Measurements from ENCODE around the gene RALGAPB.

RALGAPB gene

DNA sequence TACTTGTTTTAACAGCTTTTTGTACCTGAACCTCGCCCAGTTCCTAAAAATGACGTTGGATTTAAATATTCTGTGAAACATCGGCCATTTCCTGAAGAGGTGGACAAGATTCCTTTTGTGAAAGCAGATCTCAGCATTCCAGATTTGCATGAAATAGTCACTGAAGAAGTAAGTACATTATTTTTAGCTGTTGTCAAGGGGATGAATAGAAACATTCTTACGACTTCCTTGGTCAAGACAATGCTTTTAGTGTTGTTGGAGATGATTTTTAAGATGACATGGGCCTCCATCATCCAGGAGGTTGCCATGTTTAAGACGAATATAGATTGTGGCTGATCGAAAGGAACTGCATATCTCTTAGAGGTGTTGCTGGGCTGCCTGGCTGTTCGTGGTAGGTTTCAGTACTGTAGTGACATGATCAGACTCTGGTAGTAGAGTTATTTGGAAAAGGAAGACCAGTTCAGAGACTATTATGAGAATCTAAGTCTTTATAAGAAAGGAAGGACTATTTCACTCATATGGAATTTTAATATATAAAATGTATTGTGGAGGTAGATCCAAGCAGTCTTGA lies 78.5 kb downstream of the RALGAPB start:
- DNase-seq, result no peak

DNA sequence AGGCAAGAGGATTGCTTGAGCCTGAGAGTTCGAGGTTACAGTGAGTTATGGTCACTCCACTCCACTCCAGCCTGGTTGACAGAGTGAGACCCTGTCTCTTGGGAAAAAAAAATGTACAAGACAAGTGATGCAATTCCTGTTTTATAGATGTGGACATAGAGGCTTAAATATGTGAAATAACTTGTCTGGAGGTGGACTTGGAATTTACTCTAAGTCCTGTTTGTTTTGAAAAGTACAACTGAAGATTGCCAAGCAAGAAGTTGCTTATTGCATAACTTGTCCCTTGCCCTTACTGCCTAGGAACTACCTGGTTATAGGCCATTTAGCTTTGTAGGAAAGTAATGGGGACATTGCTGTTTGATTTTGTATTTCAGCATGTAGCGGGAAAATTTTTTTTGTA lies 82.3 kb downstream of the RALGAPB start:
- no peak for DNase-seq

DNA sequence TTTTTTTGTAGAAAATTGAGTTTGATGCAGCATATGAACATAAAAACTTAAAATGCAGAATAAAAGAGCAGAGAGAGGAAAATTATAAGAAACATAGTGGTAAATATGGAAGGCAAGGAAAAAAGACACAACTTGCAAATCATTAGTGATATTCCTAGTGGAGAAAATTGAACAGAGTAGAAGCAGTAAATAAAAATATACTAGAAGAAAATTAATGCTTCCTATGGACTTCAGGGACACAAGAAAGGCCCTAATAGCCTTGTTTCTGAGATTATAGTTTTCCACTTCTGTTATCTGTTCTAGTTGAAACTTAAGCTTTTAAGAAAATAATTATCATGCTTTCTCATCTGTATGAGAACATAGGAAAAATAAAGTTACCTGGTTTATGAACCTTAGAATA lies 82.8 kb downstream of the RALGAPB start:
- no peak for DNase-seq

DNA sequence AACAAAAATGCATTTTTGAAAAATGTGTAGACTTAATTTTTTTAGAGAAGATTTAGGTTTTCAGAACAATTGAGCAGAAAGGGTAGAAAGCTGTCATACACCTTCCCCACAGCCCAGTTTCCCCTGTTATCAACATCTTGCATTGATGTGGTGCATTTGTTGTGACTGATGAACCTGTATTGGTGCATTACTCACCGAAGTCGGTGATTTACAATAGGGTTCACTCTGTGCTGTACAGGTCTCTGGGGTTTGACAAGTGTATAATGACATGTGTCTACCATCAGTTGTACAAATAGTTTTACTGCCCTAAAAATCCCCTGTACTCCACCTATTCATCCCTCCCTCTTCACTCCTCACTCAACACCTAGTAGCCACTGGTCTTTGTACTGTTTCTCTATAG lies 84.5 kb downstream of the RALGAPB start:
- no peak for DNase-seq

DNA sequence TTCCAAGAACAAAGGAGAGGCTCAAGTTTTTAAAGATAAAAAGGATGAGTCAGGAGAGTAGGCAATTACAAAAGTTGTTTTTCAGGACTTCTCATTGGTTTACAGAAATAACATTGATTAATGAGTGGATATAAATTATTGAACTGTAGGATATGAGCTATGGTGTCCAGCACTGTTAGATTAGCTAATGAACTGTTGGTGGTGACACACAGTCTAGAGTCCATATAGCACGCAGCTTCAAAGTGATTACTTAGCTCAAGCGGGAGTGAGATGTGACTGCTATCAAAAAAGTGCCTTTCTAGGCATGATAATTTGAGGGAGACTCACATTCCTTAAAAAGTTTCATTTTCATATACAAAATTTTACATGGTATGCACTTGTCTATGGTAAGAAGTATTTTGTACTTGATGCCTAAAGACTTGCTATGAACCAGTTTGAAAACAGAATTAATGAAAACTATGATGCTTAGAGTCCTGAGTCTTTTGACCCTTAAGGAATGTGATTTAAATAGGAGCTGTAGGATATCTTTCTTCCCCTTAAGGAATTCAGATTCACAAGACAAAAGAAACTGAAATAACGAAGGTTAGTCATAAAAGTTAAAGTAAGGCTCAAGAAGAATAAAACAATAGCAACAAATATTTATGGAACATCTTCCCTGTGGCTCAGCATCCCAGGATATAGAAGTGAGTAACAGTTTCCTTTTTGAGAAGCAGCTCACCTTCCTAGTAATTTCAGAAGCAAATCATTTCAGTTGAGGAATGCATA lies 86.1 kb downstream of the RALGAPB start:
- DNase-seq, result no peak

DNA sequence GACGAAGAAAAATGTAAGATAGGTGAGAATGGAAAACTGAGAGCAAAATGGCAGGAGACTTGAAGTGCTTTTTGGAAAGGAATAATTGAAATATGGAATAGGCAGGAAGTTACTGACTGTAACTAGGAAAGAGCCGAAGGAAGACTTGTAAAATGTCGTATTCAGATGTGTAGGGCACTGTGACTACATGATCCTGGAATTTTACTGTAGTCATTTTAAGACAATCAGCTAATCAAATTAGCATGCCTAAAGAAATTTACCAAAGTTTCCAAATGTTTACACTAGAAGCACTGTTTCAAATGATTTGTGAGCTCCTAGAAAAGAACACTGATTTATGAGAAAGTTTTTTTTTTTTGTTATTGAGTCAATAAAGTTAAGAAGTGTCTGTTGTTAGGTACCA lies 87.1 kb downstream of the RALGAPB start:
- no peak for DNase-seq

DNA sequence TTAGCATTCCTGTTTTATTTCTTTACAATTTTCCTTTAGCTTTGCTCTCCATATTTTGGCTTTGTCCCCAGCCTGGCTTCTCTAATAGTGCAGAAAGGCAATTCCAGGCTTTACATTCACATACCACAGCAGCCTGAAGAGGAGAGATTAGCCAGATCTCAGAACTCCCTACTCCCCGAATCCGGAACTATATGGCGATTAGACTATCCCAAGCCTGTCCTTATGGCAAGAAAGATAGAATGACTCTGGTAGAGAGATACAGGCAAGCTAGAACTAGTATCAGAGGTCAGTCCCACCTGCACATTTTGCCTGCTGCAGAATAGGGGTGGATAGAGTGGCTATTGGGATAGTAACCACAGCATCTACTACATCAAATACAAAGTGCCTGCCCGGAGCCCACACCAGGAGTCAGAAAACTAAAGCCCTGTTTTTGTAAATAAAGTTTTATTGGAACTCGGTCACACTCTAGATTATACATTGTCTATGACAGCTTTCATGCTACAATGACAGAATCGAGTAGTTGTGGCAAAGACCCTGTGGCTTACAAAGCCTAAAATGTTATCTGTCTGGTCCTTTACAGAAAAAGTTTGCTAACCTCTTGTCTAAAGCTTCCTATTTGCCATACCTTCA lies 91.3 kb downstream of the RALGAPB start:
- no peak for DNase-seq

DNA sequence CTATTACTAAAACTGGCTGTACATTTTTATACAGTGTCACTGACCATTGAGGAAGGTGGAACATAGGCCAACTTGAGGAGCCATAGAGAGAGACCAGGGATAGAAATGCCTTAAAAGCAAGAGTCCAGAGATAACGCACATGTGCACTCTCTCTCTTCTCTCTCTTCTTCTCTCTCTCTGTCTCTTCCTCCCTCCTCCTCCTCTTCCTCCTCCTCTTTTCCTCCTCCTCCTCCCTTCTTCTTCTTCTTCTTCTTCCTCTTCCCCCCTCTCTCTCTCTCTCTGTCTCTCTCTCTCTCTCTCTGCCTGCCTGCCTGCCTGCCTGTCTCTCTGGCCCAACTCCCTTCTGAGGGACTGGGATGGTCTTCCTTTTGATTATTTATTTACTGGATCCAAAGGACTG lies 92.0 kb downstream of the RALGAPB start:
- DNase-seq, result no peak

DNA sequence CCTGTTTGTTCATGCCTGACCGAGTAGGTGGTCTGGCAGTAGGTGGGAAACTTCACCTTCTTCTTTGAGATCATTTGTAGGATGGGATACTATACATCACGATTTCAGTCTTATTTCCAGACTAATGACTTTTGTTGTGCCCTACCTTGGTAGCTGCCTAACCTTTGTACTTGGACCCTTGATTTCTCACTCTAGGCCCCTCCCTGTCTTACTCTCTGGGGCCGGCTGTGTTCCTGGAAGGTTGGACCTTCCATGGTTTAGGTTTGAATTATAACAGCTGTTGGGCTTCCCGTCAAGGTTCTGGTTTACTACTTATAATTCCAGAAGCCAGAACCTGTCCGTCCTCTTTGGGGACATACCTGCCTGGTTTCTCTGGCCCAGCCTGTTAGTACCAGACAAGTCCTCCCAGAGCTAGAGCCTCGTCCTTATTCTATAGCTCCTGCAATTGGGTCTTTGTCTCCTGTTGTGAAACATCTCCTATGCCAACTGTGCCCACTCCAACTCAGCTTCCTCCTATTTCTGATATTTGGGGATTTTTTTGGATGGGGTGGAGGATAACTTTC lies 93.5 kb downstream of the RALGAPB start:
- no peak for DNase-seq

DNA sequence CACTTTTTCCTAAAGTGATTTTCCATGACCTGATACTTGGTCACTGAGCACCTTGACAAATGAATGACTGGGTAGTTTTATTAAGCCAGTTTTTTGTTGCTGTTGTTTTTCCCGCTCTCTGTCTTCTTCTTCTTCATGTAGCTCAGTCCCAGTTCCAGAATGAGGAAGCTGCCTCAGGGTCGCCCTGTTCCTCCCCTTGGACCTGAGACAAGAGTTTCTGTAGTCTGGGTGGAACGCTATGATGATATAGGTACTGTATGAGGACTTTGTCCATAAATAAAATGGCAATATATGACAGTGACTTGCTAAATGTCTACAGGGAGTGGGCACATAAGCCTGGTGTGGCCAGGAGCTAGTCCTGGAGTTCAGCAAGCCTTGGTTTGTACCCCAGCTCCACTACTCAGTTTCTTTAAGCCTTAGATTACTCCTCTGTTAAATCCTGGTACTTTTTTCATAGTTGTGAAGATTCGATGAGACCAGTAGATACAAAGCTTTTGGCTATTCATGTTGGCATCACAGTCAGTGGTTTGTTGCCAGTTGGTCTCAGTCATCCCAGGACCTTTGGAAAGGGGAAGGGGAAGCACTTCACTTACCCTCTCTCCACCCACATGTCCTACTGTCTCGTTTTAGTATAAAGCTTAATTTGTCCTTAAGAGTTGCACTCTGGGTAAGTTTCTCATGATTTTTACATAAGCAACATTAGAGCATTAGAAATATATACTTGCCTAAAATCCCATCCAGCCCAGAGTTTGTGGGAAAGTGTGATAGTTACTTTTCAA lies 97.3 kb downstream of the RALGAPB start:
- DNase-seq, result no peak

DNA sequence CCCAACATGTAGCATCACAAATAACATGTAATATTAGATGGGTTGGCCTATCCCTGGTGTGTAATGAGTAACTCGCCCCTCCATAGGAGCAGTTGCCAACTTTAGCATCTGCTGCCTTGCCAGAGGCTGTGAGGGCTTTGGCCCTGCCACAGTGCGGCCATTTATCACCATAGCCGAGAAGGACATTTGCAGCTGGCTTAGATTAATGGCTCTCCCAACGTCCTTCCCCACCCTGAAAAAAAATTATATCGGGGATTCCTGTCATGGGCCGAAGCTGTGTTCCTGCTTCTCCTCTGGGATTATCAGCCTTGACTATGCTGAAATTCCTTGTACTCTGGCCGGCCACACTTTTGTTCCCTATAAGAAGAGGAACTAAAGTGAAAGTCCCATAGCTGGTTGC lies 100.8 kb downstream of the RALGAPB start:
- DNase-seq, result no peak

DNA sequence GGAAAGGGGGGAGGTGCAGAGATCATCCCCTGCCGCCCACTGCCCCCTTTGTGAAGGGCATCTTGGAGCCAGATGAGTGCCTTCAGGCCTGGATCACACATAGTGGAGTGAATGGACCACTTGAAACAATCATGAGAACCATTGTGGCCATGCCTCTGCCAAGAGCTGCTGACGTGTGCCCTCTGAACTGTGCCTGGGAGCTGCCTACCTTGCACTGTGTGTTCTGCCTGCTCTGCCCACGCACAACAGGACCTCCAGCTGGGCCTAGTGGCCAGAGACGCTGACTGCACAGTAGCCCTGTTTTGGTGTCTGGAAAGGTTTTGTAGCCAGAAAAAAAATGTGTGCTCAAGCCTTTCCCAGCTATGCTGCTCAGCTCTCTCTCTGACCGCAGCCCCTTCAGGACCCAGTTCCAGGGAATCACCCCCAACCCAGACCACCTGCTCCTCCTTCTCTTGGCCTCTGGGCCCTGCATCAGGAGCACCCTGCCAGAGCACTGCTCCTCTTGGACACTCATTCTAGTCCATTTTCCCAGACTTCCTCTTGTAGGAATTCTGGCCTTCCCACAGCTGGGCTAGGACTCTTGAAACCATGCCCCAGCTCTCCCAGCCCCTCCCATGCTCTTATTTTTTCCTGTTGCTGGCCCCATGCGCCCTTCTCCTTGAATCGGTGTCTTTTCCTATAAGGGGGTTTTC lies 106.7 kb downstream of the RALGAPB start:
- DNase-seq, result no peak

DNA sequence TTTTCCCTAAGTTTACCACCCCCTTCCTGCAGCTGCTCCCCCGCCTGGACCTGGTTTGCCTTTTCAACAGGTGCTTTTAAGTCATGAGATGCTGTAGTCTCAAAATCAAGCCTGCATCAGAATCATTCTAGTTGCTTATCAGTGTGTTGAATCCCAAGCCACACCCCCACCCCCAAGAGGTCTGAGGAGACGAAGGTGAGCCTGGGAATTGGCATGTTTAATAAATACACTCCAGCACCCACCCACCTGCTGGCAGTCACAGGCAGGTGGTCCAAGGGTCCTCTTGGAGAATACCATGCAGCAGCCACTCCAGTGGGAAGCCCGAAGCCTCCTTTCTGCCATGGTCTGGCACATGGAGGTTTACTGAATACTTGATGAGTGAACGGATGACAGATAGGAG lies 107.3 kb downstream of the RALGAPB start:
- DNase-seq, result no peak

DNA sequence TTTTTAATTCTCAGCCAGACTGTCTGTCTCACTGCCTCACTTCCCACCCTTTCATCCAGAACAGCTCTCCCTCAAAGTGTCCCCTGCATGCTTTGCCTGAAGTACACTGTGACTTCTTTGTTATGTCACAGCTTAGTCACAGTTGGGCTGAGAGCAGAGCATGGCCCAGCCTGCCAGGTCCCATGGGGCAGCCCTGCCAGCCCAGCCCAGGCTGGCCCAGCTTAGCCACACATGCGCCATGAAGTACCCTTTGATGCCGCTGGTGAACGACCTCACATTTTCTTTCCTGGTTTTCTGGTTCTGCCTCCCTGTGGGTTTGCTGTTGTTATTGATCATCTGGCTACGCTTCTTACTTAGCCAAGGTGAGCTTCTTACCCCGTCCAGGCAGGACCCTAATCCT lies 108.4 kb downstream of the RALGAPB start, which contains the start of gene ADIG:
TSS of gene ADIG (plus strand) at position 185 of the 400 bp plus-strand sequence. CDS start at position 239, 54 bp downstream.
- DNase-seq, result no peak

DNA sequence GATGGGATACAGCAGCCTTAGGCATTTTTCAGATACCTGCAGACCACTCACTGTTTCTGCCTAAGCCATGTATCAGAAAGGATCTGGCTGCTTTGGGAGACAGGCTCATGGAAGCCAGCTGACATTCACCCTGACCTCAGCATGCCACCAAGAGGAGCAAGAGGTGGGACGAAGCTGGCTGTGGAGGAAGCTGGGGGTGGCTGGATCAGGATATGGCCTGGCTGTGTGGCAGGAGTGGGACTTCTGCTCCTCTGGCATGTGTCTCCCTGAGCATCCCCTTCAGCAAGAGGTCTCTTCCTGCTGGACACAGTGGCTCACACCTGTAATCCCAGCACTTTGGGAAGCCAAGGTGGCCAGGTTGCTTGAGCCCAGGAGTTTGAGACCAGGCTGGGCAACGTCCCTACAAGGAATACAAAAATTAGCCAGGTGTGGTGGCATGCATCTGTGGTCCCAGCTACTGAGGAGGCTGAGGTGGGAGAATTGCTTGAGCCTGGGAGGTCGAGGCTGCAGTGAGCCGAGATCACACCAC lies 109.3 kb downstream of the RALGAPB start:
- no peak for DNase-seq

DNA sequence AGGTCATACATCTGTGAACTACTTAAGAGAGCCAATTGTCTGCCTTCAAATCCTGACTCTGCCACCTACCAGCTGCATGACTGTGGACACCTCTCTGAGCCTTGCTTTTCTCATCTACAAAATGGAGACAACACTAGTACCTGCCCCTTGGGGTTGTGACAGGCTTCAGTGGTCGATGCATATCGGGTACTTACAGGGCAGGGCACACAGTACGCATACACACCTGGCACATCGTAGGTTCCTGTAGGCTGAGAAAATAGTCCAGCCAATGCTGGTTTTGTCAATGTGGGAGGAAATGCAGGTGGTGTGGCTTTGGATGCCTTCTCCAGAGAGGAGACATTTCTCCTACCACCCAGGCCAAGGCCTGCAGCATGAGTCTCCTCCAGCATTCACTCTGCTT lies 110.7 kb downstream of the RALGAPB start:
- no peak for DNase-seq

DNA sequence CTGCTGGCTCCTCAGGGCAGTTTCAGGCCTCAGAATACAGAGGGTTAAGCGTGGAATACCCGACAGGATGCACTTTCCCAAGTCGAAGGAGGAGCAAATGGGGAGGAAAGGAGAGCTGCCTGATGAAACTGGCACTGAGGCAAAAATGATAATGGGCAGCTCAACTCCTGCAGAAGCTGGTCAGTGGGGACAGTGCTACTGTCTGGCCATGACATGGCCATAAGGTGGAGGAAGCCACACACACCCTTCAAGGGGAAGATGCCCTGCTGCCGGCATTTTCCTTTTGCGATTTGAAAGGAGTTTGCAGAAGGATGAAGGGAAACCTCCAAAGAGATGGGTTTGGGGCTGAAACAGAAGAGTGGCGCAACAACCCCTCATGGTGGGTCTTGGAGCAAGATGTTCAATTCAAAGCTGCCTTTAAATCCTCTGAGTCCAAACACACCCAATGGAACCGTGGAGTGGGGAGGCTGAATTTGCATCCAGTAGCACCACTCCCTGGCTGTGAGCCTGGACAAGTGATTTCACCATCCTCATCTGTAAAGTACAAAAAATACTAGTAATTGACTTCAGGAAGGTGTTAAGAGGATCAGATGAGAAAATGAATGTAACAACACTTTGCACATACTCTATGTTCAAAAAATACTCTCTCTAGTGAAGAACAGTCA lies 111.6 kb downstream of the RALGAPB start:
- no peak for DNase-seq

DNA sequence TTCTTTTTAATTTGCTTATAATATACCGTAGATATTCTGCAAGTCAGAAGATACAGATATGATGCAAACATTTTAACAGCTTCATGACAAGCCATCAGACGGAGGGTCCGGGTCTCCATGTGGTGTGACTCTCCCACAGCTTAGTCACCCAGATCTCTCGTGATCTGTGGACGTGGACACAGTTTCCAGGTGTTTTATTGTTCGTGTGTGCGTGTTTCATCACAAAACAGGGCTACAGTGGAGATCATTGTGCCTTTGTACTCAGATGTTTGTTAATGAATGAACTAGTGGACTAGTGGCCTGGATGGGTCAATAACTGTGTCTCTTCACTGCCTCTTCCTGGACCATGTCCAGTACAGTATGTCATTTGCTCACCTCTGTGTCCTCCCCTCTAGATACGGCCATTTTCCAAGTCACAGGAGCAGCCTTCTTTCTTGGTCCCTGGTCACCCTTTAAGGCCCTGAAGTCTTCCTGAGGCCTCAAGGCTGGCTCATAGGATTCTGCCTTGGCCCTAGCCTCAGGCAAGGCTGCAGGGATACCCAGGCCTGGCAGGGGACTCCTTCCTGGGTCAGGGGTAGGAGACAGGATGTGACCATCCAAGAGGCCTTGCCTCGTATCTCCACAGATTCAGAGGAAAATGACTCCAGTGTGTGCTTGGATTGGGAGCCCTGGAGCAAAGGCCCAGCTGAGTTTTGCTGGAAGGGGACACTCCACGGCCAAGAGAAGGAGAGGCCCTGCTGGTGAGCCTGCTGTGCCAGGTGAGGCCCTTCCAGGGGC lies 112.9 kb downstream of the RALGAPB start:
- no peak for DNase-seq

DNA sequence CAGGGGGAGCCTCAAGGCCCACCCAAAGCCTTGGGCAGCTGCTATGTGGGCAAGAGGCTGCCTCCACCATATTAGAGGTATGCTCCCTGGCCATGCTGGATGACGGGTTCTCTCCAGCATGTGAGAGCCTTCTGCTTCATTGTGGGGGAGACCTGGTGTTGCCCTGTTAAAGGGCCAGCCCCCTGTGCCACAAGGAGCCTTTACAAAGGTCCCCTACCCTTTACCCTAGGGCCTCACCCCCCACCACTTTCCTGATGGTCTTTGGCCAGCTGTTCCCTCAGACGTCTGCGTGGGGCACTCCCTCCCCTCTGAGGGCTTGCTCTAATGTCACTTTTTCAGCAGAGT lies 113.5 kb downstream of the RALGAPB start:
- no peak for DNase-seq

DNA sequence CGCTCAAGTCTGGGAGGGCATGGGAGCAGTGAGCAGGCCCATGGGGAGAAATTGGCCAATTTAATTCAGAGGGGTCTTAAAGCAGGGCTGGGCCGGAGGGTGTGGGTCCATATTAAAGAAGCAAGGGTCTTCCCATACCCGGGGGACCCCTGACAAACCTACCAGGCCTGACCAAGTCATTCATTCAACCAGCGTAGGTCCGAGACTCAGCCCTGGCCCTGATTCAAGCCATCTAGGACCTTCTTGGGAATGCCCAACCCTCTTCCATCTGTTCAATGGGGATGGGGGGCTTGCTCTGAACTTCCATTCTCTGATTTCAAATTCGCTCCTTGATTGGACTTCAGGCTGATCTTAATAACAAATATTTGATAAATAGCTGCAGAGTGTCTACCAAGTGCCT lies 115.7 kb downstream of the RALGAPB start:
- DNase-seq, result no peak

DNA sequence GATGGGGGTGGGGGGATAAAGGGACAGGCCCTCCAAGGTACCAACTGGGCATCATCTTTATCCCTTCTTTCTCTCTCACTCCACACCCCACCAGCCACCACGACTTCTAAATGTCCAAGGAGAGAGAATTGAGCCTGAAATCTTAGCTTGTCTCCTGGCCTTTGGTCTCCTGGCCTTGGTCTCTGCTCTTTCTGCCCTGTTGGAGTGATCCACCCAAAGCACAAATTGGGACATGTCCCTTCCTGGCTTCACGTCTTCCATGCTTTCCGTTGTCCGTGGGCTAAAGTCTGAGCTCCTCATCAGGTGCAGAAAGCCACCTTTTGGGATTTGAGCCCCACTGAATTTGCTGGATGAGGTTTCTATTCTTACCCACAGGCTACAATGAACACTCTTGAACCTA lies 116.7 kb downstream of the RALGAPB start:
- DNase-seq, result no peak

All from NCI-H1092 treated with DMSO at 0.1 percent for 48 hours (cell line).